ENCODE measurements around the gene LOXL4. TPM values are rescaled to one million over a fixed set of nuclear protein-coding genes. Genes with fewer than 3 reads are reported as not detected.

The LOXL4 gene
- polyA plus RNA-seq, 3 donors: 0.03 to 0.05 TPM; not detected in 1

GRCh38 chr10:98313598-98313997 lies 45.6 kb upstream of the LOXL4 start:
- Mint-ChIP-seq H3K27me3 (ENCODE audit: low read depth in 3 of 3) (peaks cover 9 to 14% (median 12%) of the 10 kb centered on the region in 3 donors), H3K9me3 (peaks cover 0 to 3% (median 0%) of the 10 kb centered on the region in 7 donors), H3K27ac (peak overlapping the region in 4 of 7 donors; percentile 76 to 96 (median 88)), H3K4me3 (no peak overlapping the region), H3K4me1 (peaks cover 59% of the 10 kb centered on the region), H3K36me3 (peaks cover 1 to 5% of the 10 kb centered on the region in 2 donors)
- peaks cover 46 to 62% of the 10 kb centered on the region in 2 donors for H3K4me1 ChIP-seq (ENCODE audit: control insufficient read depth in 1 of 2, insufficient read depth in 2 of 2, low read length in 2 of 2)
- H3K4me3 ChIP-seq (replicated peaks in 1 of 3; ENCODE audit: low read depth in 2 of 3, low read length in 3 of 3): no peak overlapping the region
- H3K27ac ChIP-seq (ENCODE audit: low read depth in 1 of 2, low read length in 2 of 2): no peak overlapping the region
- H3K9me3 ChIP-seq (replicated peaks in 1 of 2; ENCODE audit: control insufficient read depth in 1 of 2, insufficient read depth in 1 of 2, low read length in 2 of 2): no peaks in the 10 kb centered on the region
- no peak overlapping the region for H2AFZ ChIP-seq (ENCODE audit: insufficient read depth, low read depth, low read length, poor library complexity, severe bottlenecking)
- no peaks in the 10 kb centered on the region for H3K36me3 ChIP-seq (replicated peaks in 1 of 2; ENCODE audit: control insufficient read depth in 1 of 2, insufficient read depth in 2 of 2, low read length in 2 of 2)
- H3K9ac ChIP-seq (ENCODE audit: insufficient read depth, low read length, poor library complexity, severe bottlenecking): no peak overlapping the region
- TF ChIP-seq CTCF (IDR thresholded peaks at IDR 0.05): no peak
- DNase-seq: no peak
- H3K4me2 ChIP-seq (replicated peaks; ENCODE audit: extremely low read depth, low read length, poor library complexity, severe bottlenecking): no peak overlapping the region
- 100% methylated on average over 1 of the region's 3 CpGs for WGBS (ENCODE audit: insufficient coverage)
- no peaks in the 10 kb centered on the region for H4K20me1 ChIP-seq (ENCODE audit: insufficient read depth, low read length)
- intact Hi-C loops (cut with micrococcal nuclease): no loop called here
- peaks cover 4 to 9% of the 10 kb centered on the region in 2 donors for H3K27me3 ChIP-seq (ENCODE audit: control insufficient read depth in 2 of 2, insufficient read depth in 2 of 2, low read length in 2 of 2)
- H3K79me2 ChIP-seq (ENCODE audit: insufficient read depth, low read length): no peaks in the 10 kb centered on the region

- Mint-ChIP-seq H3K27ac (no peak overlapping the region), H3K9me3 (peaks cover 0 to 3% (median 0%) of the 10 kb centered on the region in 7 donors), H3K4me3 (no peak overlapping the region), H3K36me3 (peaks cover 1 to 5% of the 10 kb centered on the region in 2 donors), H3K27me3 (ENCODE audit: low read depth in 3 of 3) (peaks cover 14 to 19% (median 18%) of the 10 kb centered on the region in 3 donors), H3K4me1 (peaks cover 56% of the 10 kb centered on the region)
- intact Hi-C loops (cut with micrococcal nuclease): no loop called here
- WGBS (ENCODE audit: insufficient coverage): 79% methylated on average over 2 of the region's 5 CpGs
- Histone ChIP-seq H3K27ac (ENCODE audit: low read depth in 1 of 2, low read length in 2 of 2) (no peak overlapping the region), H3K4me3 (replicated peaks in 1 of 3; ENCODE audit: low read depth in 2 of 3, low read length in 3 of 3) (no peak overlapping the region), H3K9me3 (replicated peaks in 1 of 2; ENCODE audit: control insufficient read depth in 1 of 2, insufficient read depth in 1 of 2, low read length in 2 of 2) (no peaks in the 10 kb centered on the region), H3K4me1 (ENCODE audit: control insufficient read depth in 1 of 2, insufficient read depth in 2 of 2, low read length in 2 of 2) (peaks cover 46 to 59% of the 10 kb centered on the region in 2 donors), H4K20me1 (ENCODE audit: insufficient read depth, low read length) (no peaks in the 10 kb centered on the region), H3K9ac (ENCODE audit: insufficient read depth, low read length, poor library complexity, severe bottlenecking) (no peak overlapping the region), H3K79me2 (ENCODE audit: insufficient read depth, low read length) (no peaks in the 10 kb centered on the region), H3K36me3 (replicated peaks in 1 of 2; ENCODE audit: control insufficient read depth in 1 of 2, insufficient read depth in 2 of 2, low read length in 2 of 2) (no peaks in the 10 kb centered on the region), H2AFZ (ENCODE audit: insufficient read depth, low read depth, low read length, poor library complexity, severe bottlenecking) (no peak overlapping the region), H3K4me2 (replicated peaks; ENCODE audit: extremely low read depth, low read length, poor library complexity, severe bottlenecking) (no peak overlapping the region), H3K27me3 (ENCODE audit: control insufficient read depth in 2 of 2, insufficient read depth in 2 of 2, low read length in 2 of 2) (peaks cover 6 to 11% of the 10 kb centered on the region in 2 donors)
- DNase-seq: no peak
- no peak for TF ChIP-seq CTCF (IDR thresholded peaks at IDR 0.05)
Observed at GRCh38 chr10:98312822-98313221, 44.8 kb upstream of the LOXL4 start.
